ENCODE results near the gene CSNK1G2.

The CSNK1G2 gene

DNA sequence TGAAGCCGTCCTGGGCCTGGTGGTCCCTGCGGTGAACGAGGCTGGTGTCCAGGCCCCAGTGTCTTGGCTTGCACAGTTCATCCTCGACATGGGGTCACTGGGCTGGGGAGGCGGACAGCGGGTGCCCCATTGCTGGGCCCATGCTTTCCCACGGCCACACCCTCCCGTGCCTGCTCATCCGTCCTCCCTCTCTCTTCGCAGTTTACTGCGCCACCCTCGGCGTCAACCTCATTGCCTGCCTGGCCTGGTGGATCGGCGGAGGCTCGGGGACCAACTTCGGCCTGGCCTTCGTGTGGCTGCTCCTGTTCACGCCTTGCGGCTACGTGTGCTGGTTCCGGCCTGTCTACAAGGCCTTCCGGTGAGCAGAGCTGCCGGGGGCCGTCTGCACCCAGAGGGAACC, 23.0 kb upstream of the CSNK1G2 start:
- in situ Hi-C loops (cut with MboI; ENCODE audit: low sequenced_read_pairs) = no loop called here

DNA sequence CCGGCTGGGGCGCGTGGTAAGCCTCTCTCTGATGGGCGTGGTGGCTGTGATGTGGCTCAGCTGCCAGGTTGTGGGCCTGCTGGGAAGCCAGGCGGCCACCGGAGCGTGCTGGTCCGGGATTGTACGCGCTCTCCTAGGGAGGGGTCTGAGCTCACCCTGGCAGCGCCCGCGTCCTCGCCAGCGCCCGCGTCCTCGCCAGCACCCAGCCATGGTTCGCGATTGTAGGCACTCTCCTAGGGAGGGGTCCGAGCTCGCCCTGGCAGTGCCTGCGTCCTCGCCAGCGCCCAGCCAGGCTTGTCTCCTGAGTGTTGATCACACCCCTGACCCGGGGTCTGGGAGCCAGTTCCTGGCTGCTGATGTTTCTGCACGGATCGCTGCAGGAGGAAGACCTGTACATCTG, 22.0 kb upstream of the CSNK1G2 start:
- in situ Hi-C loops (cut with MboI; ENCODE audit: low sequenced_read_pairs) = no loop called here

DNA sequence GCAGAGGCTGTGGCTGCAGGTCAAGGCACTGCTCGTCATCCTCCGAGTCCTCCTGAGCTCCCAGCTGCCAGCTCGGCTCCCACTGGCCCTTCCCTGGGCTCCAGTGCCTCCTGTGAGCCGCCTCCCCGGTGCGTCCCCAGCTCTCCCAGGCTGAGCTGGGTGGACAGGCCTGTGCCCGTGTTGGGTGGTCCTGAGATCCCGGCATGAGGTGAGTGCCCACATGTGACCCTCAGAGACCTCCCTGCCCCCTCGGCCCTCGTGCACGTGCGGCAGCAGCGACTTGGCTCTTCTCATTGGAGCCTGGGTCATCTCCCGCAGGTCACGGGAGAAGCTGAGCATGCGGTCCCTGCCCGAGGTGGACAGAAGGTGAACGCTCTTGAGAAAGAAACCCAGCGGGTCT, 20.3 kb upstream of the CSNK1G2 start:
- in situ Hi-C loops (cut with MboI; ENCODE audit: low sequenced_read_pairs) = no loop called here

DNA sequence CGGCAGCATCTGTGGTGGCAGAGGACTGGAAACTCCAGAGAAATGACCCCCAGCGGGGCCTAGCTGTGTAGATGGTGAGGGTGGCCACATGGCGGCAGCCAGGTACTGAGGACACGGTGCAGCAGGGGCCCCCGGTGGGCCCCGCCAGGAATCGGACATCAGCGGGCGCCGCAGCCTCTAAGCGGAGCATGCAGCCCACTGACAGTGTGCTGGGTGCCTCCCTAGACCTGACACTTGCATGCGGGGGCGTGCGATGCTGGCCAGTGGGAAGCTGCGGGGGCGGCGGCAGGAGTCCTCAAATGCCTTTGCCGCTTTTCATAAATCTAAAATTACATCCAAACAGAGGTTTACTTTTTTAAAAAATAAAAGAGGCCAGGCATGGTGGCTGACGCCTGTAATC, 19.6 kb upstream of the CSNK1G2 start:
- in situ Hi-C loops (cut with MboI; ENCODE audit: low sequenced_read_pairs) = no loop called here

DNA sequence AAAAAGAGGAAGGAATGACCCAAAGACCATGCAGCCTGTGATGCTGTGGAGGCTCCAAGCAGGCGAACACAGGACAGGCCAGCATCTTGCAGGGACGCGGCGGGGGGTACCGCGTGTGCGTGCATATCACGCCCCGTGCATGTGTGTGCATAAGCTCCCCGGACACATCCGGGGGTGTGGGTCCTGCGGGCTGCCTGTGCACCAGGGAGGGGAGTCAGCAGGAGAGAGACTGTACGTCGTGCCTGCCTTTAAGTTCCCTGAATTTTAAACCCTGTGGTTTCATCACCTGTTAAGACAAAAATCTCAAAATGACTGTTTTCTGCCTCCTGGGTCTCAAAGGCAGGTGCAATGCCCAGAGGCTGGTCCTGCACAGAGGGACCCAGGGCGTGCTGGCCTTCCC, 19.1 kb upstream of the CSNK1G2 start:
- in situ Hi-C loops (cut with MboI; ENCODE audit: low sequenced_read_pairs) = no loop called here

DNA sequence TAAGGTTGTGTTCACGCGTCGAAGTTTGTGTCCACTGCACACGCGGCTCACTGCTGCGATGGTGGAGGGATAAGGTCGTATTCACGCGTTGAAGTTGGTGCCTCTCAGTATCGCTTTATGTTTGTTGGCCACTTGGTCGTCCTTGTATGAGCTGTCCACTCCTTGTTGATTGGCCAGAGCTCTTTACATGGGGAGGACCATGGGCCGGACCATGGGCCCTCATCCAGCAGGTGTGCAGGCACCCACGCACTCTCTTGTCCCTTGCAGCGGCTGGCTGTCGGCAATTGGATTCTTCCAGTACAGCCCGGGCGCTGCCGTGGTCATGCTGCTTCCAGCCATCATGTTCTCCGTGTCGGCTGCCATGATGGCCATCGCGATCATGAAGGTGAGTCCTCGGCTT, 18.2 kb upstream of the CSNK1G2 start:
- in situ Hi-C loops (cut with MboI; ENCODE audit: low sequenced_read_pairs) = no loop called here

DNA sequence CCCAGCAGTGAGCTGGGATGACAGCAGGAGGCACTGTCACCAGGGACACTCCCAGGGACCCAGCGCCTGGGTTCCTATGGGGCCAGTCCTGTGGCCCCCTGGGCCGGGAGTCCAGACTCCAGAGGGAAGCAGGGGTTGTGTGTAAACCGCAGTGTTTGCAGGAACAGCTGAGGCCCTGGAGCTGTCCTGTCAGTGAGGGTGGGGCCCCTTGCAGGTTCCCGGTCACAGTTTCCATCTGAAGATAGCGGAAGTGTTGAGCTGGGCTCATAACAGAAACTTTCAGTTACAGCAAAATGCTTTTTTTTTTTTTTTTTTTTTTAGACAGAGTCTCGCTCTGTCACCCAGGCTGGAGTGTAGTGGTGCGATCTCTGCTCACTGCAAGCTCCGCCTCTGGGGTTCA, 17.7 kb upstream of the CSNK1G2 start:
- in situ Hi-C loops (cut with MboI; ENCODE audit: low sequenced_read_pairs) = no loop called here

DNA sequence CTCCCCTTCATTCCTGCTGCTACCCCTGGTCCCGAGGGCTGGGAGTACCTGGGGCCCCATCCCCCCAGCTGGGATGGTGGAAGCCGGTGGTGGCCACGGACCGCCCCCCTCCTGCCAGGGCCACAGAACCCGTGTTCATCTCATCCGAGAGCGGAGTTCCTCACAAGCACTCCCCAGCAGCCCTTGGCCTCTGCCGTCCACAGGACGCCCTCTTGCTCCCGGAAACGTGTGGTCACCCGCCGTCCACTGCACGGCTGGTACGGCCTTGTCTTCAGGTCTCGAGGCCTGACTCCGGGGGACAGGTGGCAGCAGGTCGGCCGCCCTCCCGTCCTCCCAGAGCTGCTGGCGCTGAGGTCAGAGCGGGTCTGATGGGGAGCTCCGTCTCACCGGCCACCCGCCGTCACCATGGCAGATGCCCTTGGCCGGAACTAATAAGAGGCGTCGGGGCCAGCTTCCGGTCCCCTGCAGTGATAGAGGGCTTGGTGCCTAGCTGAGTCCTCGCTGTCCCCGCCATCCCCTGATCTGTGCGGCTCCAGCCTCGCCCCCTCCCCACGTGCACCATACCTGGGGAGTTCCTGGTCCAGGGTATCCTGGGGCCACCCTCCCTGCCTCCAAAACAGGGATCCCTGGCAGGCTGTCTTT, 16.5 kb upstream of the CSNK1G2 start:
- in situ Hi-C loops (cut with MboI; ENCODE audit: low sequenced_read_pairs) = no loop called here

DNA sequence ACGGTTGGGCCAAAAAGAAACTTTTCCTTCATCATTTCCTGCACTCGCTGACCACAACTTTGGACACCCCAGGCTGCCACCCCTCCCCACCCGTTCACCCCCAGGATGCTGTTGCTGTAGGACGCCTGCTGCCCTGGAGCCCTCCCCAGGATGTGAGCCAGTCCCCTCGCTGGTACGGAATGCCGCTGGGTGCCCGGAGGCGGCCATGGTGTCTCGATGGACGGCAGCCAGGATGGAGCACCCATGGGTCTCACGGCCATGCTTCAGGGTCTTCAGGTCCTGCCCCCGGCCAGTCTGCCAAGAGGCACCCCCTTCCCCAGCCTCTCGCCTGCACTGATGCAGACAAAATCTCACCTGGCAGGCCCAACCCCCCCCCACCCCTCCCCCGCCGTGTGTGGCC, 15.4 kb upstream of the CSNK1G2 start:
- in situ Hi-C loops (cut with MboI; ENCODE audit: low sequenced_read_pairs) = no loop called here

DNA sequence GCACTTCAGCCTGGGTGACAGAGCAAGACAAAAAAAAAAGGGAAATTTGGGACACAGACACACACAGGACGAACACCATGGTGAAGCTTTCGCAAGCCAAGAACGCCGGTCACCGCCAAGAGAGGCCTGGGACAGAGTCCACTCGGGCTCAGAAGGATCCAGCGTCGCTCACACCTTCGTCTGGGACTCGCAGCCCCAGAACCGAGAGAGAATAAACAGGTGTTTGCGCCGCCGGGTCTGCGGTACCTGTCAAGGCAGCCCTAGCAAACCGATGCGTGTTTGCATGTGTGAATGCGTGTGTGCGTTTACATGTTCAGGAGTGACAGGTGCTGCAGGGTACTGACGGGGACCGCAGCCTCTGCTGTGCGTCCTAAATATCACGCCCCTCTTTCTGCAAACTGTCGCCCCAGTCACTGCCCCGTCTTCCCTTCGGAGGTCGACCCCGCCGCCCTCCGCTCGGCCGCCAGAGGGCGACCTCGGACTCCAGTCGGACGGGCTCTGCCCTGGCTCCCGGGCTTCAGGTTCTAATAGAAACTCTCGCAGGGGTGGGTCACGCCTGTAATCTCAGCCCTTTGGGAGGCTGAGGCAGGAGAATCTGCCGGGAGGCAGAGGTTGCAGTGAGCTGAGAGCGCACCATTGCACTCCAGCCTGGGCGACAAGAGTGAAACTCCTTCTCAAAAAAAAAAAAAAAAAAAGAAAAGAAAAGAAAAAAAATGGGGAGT, 11.8 kb upstream of the CSNK1G2 start:
- in situ Hi-C loops (cut with MboI; ENCODE audit: low sequenced_read_pairs) = no loop called here

DNA sequence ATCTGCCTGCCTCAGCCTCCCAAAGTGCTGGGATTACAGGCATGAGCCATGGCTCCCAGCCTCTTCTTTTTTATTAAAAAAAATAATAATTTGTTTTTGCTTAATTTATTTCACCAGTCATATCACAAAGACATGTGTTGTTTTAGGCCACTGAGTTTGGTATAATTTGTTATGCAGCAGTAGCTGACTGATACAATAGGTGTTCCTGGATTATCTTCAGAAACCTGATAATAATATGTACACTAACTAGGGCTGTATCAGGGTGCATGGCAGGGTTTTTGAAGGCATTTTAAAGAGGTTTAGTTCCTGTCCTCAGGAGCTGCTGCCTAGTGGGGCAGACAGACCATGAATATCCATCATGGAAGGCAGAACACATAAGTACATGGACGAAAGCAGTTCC, 9.5 kb upstream of the CSNK1G2 start:
- in situ Hi-C loops (cut with MboI; ENCODE audit: low sequenced_read_pairs) = no loop called here

DNA sequence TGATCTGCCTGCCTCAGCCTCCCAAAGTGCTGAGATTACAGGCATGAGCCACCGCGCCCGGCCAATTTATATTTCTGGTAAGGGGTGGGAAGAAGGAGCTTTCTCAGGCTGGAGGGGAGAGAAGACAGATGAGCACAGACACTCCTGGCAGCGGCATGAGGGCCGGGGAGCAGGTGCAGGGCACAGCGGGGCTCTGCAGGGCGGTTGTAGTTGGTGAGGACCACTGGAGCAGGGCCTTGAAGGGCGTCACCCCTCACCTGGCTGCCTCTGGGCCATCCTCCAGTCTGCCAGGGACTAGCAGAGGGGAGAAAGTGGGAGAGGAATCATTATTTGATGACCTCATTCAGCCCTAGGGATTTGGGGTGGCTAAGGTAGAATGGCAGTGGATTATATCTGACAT, 8.6 kb upstream of the CSNK1G2 start:
- in situ Hi-C loops (cut with MboI; ENCODE audit: low sequenced_read_pairs) = no loop called here

DNA sequence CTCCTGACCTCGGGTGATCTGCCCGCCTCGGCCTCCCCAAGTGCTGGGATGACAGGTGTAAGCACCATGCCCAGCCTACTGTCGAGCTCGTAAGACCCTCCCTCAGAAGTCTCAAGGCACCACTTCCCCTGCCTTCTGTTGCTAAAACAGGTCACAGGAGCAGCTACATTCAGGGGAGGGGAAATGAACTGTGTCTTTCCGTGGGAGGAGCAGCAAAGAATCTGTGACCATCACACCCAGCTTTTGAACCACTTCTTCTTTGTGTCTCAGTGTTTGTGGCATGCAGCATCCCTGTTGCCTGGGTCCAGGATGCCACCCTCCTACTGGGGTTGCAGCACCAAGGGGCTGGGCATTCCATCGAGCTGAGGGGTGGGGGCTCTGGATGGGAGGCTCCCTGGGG, 7.7 kb upstream of the CSNK1G2 start:
- in situ Hi-C loops (cut with MboI; ENCODE audit: low sequenced_read_pairs) = no loop called here

DNA sequence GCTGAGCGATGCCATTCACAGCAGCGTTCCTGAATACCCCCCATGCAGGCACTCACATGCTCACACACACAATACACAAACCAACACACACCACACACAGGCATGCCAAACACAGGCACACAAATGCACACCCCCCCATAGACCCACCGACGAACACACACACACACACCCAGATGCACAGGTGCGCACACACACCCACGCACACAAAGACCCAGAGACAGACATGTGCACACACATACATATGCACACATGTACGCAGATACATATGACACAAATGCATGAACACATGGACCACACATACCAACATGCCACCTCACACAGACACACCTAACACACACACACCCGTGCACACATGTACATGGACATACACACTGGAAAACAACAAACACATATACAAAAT, 7.0 kb upstream of the CSNK1G2 start:
- in situ Hi-C loops (cut with MboI; ENCODE audit: low sequenced_read_pairs) = no loop called here

DNA sequence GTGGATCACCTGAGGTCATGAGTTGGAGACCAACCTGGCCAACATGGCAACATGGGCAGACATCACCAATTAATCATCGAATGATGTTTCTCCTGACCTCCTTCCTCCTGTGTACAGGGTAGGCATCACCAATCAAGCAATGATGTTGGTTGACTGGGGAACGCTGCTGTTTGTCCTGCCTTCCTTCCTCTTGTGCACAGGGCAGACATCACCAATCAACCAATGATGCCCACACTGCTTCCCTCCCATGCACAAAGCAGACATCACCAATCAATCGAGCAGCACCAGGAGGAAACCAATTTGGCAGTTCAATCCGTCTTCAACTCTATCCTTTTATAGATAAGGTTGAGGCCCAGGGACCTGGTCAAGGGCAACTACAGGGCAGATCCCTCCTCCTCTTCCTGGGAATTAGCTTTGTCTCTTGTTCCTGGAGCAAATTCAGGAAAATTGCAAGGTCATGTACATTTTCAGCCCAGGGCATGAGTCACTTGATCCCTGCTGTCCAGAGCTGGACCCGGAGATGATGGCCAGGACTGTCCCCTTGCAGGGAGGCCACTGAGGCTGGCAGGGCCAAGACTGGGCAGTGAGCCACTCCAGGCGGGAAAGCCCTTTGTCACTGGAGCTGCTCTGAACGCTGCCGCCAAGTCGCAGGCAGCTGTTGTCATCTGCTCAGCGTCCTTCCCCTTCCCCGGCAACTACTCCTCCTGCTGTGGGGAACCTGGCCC, 5.3 kb upstream of the CSNK1G2 start:
- in situ Hi-C loops (cut with MboI; ENCODE audit: low sequenced_read_pairs) = no loop called here

DNA sequence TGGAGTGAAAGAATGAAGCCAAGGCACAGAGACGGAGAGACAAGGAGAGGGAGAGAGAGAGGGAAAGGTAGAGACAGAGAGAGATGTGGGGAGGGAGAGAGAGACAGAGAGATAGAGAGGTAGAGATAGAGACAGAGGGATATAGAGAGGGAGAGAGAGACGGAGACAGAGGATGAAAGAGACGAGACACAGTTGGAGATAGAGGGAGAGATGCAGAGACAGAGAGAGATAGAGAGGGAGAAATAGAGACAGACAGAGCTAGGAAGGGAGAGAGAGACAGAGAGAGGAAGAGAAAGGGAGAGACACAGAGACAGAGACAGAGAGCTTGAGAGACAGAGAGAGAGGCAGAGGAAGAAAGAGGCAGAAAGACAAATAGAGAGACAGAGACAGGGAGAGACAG, 4.5 kb upstream of the CSNK1G2 start:
- in situ Hi-C loops (cut with MboI; ENCODE audit: low sequenced_read_pairs) = no loop called here

DNA sequence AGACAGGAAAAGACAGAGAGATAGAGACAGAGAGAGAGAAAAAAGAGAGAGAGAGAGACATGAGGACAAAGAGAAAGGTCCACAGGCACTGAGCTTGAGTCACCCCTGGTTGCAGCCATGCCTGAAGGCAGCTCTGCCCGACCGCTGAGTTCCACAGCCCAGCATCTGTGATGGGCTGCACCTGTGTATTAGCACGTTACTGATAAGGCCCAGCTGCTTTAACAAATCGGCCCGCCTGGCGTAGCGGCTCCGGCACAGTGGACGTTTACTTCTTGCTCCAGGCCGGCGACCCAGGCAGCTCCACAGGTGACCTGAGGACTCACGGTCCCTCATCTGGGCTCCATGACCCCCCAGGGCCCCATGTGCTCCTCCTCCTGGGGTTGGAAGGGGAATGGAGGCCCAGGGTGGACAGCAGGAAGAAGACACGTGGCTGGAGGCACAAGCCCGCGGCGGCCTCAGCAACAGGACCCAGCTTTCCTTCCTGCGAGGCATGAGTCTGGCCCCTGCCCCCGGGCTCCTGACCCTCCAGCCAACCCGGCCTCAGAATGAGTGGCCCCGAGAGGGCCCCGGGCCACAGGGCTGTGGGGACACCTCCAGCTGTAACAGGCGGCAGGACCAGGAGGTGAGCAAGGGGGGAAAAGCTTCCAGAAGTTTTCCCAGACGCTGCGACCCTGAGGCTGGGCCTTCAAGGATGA, 3.9 kb upstream of the CSNK1G2 start:
- in situ Hi-C loops (cut with MboI; ENCODE audit: low sequenced_read_pairs) = no loop called here

DNA sequence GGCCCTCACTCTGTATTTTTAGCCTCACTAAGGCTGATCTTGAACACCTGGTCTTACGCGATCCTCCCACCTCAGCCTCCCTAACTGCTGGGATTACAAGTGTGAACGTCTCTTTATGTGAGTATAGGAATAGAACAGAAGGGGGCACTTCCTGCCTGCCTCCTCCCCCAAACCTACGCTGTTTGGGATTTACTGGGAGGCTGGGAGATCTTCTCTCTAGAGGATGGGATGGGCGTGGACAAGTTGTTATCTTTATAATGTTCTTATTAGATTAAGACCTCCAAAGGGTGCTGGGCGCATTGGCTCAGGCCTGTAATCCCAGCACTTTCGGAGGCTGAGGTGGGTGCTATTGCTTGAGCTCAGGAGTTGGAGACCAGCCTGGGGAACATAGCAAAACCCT, 2.9 kb upstream of the CSNK1G2 start:
- in situ Hi-C loops (cut with MboI; ENCODE audit: low sequenced_read_pairs) = no loop called here

DNA sequence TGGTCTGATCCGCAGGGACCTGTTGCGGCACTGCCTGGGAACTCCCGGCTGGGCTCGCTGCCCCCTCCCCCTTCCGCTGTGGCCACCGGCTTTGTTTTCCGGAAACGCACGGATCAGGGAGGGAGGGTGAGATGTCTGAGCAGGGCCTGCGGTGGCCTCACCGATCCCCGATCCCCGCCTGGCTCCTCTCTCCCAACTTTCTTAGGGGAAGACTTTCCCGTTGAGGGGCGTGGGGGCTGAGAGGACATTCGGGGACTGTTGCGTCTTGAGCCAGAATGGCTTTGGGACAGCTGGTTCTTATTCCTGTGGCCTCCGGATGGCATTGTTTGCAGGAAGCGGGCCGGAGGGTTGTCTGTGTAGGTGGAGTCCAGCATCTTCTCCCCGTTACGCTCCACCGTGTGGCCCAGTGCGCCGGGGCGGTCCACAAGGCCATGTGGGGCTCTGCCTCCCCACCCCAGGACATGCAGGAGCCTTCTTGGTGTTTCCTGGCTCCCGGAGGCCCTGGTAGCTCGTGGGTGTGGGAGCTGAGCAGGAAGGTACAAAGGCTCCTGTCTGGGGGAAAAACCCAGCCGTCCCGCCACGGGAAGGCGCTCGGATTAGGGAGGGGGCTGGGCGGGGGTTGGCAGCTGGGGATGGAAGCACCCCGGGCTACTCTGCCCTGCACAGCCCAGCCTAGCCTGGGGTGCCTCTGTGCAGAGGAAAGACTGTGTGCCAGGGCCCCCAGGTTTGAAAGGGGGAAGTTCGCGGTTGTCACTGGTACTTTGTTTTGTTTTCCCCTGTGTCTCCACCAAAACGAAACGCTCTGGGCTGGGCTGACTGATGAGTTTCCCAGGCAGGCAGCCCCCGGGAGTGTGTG, 1.3 kb downstream of the CSNK1G2 start:
- in situ Hi-C loops (cut with MboI; ENCODE audit: low sequenced_read_pairs) = no loop called here

DNA sequence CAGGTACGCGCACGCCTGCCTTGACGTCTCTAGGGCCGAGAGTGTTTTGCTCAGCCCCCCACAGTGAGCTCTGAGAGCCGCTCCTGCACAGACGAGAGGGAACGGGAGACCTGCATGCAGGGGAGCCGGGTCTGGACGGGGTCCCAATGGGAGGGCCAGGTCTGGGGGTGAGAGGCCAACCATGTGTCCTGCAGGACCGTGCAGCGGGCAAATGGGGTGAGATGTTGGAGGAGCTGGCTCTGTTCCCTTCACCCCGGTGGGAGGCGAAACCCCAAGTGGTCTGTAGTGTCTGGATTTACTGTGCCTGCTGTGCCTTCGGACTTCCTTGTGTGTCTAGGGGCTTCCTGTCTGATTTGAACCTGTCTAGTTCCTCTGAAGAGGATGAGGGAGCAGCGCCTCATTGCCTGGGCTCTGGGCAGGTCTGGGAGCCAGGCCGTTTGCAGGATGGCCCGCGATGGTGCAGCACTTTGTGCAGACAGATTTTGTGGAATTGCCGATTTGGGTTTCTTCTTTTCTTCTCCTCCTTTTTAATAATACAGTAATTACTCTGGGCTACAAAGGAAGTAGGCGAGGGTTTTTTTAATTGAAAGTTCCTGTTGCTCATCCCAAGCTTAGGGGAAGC, 2.1 kb downstream of the CSNK1G2 start:
- in situ Hi-C loops (cut with MboI; ENCODE audit: low sequenced_read_pairs) = no loop called here
